HG03039 (cell line): ENCODE data around the gene C1orf116.

ENCODE experiments used
- ATAC-seq: cut with Tn5 transposase; IDR thresholded peaks from one replicate; pipeline ENCODE4 v1.9.1; 2021; ENCODE audit warnings: mild to moderate bottlenecking, moderate library complexity; ENCODE audit not compliant: unreplicated experiment

C1orf116 gene

DNA sequence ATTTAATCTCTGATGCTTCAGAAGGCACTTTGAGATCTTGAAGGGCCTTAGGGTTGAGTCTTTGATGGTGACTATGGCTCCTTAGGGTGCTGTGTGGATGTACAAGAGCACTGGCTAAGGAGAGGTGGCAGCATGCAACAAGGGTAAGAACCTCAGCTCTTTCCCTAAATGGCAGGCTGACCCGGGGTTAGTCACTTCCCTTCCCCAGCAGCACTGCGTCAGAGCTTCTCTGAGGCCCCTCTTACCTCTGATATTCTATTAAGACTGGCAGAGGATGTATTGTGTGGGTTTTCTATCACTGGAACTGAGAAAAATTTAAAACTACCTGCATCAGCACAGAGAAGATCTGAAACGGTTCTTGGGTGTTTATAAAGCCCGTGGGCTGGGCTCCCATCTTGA, 11.8 kb downstream of the C1orf116 start:
- ATAC-seq = no peak

DNA sequence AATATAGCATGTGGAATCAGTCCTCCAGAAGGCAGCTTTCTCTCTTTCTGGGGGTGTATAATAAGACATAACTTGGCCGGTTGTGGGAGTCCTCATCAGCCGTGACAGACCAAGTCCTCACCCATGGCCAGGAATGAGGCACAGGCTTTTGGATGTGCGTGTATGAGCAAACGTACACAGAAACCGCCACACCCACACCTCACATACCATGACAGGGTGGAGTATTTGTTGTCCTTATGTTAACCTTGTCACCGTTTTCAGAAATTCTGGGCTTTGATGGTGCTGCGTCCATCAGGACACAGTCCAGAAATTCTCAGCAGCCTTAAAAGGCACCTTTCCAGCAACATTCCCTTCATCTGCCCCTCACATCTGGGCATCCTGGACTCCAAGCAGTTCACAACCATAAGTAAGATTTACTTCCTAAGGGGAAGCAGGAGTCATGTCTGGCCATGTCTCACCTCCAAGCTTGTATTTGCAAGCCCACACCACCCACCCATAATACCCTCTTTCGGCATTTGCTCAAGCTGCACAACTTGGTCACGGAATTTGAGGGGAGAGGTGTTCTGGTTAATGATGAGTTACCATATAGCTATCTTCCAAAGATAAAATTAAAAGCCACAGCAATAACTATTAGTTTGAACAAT, 12.4 kb downstream of the C1orf116 start:
- ATAC-seq = no peak

DNA sequence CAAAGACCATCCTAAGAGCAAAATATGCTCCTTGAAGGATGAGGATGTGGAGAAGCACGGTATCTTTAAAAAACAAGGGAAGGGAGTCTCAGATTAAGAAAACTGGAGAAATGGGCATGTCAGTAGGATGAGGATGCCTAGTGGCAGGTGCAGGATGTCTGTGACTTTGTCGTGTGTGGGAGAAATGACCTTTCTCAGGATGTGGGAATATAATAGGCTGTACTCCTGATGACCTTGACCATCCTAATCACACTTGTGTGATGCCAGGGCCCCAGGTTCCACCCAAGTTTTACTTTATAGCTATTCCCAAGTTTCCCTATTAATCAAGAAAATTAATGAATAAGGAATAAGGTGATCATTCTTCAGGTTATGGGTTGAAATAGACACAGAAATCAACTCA, 12.9 kb downstream of the C1orf116 start:
- no peak for ATAC-seq

DNA sequence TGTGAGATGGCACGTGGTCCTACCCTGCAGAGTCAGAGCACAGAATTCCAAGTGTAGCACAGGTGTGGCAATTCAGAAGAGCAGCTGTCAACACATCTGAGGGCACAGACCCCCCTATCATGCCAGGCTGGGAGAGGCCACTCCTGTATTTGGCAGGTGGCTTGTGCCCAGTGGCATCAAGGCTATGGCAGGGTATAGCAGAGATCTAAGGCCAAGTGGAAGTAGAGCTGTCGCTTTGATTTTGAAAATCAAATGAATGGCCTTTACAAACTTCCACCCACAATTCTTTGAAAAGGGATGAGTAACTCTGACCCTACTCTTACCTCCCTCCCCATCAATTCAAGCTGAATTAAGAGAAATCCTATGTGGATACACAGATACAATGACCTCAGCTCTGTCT, 13.4 kb downstream of the C1orf116 start:
- no peak for ATAC-seq

DNA sequence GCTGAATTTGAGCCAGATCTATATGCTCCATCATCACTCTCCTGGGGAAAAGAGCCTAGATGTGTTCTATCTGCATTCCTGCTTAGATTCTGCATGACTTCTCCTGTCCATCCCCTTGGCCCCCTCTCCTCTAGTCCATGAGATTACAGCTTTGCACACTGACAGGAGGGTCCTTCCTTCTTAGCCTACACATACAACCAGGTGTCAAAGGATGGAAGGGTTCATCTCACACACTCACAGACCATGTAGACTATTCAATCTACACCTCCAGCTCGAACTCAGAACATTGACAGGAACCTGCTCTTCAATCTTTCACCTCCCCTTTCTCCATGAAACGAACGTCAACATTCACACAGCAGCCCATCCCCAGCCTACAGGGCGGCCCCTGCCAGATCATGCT, 13.8 kb downstream of the C1orf116 start:
- no peak for ATAC-seq

DNA sequence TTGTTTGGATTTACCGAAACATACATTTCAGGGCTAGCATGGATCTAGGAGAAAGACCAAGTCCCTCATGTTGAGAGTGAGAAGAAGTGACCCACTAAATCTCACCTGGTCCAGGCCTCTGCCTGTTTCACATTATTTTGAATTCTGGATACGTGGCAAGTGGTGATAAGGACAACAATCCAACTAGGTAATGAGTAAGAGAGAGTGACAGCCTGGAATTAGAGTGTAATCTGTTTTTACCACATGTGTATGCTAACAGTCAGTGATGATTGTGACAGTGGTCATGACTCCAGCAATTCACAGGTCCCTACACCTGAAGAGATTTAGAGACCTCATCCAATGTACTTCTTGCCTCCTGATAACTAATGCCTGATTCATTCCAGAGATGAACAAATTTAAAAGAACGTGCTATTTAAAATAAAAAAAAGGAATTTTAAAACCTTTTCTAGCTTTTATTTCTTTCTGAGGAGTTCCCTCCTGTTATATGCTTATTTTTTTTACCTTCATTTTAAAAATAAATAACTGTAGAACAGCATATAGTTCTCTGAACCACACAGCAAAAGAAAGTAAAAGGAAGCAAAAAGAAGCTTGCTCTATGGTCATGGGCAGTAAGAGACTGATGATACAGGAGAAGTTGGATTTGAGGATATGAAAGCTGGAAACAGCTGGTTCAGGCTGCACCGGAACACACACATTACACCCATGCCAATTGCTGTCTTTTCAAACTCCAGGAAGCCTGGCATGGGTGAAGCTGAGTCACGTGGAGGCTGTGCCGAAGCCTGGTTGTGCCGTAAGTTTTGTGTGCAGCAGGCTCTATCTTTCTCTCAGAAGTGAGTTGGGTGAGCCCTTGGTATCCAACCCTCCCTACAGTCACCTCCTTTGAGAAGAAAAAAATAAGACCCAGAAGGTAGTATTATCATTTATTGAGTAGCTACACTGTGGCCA, 14.7 kb downstream of the C1orf116 start:
- no peak for ATAC-seq

DNA sequence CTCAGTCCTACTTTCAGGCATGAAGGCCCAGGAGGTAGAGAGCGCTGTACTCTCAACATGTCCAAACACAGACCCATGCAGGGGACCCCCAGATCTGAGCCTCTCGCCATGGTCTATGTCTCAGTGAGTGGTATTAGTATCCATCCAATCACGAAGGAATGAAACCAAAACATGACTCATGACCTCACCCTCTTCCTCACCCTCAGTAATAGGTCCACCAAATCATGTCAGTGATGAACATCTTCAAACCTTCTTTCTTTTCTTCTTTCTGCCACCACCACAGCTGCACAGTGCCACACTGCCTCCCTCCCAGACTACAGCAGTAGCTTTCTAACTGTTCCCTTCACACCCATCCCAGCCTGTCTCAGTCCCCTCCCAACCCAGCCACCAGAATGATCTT, 16.8 kb downstream of the C1orf116 start:
- ATAC-seq = no peak

DNA sequence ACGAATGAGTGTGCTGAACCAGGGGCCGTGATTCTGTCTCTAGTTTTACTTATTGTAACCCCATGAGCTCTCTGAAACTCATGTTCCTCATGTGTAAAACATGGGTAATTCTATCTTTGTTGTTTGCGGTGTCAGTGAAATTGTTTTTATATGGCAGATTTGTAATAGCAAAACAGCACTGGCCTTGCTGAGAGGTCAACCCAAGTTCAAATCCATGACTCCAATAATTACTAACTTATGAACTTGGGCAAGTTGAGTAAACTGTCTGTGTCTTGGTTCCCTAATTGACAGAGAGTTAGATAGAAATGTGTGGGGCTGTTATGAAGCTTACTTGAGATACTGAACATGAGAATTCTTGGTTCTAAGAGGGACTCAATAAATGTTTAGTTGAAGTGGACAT, 17.8 kb downstream of the C1orf116 start:
- no peak for ATAC-seq

DNA sequence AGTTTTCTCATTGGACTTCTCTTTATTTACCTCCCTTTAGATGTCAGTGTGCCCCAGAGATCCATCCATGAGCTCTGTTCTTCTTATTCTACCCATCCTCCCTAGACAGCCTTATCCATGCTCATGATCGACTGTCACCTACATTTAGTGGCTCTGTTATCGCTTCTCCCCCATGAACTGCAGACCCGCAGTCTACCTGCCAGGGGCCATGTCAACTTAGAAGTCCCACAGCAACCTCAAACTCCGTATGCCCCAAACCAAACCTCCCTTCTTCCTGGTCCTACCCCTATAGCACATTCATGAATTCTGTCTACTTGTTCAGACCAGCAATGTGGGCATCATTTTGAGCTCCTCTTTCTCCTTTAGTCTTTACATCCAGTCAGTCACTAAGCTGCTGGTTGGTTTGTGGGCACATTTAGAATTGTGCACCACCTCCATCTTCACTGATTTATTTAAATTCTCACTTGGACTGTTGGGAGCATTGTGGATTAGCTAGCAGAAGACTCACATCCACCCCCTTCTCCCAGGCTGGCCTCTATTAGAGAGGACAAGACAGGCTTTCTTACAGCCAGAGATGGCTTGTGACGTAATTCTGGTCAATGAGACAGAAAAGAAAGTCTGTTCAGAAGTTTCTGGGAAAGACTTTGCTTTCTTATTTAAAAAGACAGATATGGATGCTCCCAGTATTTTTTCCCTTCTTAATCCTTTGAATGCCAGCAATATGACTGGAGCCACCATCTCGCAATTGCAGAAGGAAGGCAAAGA, 19.1 kb downstream of the C1orf116 start:
- ATAC-seq = no peak

DNA sequence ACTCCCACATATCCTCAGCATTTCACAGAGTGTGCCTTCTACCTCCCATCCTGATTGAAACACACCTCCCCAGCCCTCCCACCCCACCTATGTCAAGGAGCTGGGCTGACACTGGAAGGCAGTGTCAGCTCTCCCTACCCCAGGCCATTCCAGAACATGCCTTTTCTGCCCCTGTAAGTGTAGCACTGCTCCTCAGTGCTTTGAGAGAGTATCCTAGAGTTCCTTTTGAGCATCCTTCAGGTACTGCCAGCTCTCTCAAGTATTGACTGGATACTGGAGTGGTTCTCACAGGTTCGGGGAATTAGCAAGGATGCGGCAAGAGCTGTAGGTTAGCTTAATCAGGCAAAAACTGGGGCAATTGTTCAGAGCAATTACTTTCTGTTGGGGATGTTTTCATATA, 21.8 kb downstream of the C1orf116 start:
- ATAC-seq = no peak

DNA sequence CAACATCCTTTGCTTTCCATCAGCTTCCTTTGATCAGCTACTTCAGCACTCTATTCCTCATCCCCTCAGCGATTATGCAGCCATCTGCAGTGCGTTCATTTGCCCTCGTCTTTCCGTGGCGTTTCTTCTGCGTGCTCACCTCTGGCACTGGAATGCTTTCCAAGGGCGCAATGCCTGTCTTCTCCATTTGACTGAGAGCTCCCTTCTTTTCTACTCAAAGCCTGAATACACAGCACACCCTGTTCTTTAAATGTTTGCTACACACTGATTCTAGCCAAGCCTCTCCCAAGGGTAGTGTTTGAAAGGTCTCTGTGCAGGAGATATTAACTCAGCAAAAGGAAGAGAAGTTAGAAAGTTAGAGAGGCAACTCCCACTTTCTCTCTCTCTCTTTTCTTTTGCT, 22.6 kb downstream of the C1orf116 start:
- no peak for ATAC-seq

DNA sequence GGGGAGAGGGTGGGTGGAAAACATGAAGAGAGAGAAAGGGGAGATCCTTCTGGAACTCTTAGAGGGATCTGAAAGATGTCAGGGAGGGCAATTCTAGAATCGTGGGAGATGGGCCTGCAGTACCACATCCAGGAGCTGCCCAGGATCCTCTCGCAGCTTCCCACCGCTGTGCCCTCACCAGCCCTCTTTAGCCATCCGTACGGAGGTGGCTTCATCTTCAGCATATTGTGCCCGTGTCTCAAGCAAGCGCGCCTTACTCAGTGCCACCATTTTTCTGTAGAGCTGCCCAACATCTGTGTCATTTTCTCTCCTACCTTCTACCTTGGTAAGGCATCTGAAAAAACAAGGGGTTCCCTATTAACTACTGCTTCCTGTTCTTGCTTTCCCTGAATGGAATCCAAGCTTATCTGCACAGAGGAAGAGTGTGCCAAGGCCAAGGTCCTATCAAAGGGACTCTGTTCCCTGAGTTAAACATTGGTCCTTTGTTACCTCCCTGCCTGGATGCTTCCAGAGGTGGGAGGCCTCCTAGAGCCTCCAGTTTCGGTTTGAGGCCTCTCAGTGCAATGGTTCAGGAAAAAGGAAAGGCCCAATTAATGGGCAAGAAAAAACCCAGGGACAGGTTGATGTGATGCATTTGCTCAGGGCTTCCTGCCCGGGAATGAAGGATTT, 23.2 kb downstream of the C1orf116 start:
- ATAC-seq = no peak

DNA sequence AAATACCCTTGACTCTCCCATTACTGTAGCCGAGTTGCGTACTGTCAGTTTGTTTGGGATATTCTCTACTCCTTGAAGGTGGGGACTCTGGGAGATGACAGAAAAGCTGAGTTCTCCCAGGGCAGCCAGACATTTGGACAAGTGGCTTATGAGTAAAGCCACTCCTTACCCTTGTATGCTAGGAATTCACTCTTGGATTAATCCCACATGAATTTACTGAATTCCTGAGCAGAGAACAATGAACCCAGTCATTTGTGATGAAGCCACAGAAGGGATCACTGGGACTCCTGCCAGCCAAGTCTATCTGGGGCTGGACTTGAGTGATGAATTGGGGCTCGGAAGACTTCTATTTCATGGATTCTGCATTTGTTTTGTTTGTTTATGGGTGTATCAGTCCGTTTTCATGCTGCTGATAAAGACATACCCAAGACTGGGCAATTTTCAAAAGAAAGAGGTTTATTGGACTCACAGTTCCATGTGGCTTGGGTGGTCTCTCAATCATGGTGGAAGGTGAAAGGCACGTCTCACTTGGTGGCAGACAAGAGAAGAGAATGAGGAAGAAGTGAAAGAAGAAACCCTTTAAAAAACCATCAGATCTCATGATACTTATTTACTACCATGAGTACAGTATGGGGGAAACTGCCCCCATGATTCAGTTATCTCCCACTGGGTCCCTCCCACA, 25.1 kb downstream of the C1orf116 start:
- ATAC-seq = no peak

DNA sequence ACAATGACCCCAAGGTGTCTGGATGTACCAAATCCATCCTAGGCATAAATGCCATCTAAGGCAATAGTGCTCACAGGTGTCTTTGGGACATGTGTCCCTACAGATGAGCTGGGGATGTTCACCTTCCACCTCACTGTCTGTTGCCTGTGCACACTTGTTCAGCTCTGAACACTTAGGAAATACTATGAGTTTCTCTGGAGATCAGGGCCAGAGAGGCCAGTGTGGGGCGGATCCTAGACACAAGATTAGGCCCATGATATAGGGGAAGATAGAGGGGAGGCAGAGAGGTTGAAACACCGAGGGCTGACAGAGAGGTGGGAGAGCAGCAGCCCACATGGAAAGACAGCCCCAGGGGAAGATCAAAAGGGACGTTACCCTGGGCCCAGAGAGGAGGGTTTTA, 25.6 kb downstream of the C1orf116 start:
- no peak for ATAC-seq

DNA sequence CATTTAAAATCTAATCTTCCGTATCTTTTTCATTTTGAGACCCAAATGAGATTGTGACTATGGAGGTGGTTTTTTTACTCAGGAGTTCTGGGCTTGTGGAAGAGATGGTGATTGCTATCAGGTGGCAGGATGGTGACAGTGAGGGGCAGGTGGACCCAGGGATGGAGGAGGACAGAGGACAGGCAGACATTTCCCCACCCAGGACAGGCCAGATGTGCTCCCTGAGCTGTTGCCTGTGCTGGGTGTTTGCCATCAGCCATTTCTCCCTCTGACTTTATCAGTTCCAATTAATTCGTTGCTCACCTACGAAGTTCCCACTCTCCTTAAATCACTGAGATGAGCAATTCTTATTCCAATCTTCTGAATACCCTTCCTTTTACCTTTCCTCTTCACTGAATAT, 26.5 kb downstream of the C1orf116 start:
- ATAC-seq = no peak

DNA sequence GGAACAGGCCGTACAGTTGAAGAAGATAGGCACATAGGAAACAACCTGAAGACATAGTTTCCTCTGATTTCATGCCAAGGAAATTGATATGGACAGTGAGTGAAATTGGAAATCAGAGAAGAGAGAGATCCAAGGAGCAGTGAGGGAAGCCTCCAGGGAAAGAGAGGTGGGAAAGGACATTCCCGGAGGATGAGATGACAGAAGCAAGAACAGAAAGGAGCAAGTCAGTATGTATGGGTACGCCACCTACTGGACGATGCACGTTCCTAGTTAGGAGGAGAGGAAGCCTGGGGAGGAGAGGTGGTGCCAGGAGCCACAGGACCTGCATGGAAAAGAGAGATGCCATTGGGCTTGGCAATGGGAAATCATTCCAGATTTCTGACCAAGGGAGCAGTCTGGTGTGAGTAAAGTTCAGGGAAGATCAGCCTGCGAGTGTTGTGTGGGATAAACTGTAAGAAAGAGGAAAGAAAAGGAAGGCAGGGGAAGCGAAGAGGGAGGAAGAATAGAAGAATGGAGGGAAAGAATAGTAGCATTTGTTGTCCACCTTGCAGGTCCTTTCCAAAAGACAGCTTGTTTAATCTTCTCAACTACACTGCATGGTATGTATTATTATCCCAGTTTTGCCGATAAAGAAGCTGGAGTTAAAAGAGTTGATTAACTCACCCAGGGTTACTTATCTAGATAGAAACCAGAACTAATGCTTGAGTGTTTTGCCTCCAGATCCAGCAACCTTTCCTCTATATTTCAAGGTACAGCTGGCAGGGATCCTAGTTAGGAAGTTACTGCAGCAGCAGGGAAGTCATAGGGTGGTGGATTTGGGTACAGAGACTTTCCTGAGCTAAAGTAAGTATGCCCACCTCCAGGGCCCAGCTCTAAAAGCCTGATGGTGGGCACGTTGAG, 27.4 kb downstream of the C1orf116 start:
- ATAC-seq = no peak

DNA sequence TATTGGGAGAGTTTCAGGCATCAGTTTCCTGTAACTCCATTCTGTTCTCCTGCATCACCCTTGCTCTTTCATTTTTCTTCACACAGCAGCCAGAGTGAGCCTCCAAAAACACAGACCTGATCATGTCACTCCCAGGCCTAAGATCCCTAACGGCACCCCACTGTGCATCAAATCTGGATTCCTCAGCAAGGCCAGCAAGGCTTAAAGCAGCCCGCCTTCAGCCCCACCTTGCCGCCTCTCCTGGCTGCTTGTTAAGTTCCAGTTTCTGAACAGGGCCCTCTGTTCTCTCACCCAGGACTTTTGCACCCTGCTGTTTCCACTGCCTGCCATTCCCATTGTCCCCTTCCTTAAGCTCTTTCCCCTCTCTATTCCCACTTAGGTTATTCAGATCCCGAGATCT, 29.3 kb downstream of the C1orf116 start:
- ATAC-seq = no peak

DNA sequence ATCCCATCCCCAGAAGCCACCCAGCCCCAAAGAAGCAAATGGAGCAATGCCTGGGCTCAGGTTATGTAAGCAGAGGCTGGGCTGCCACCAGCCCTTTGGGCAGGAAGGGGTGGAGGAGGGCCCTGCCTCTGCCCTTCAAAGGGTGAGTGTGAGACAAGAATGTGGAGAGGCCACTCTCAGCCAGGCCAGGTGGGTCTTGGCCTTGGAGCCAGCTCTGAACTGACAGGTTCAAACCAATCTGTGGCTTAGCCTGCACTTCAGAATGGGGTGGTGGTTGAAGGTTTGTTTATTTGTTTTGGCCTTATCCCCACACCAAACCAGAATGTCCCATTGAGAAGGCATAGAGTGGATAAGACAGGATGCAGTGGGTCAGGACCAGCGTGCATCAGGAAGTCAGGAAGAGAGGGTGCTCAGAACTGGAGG, 29.8 kb downstream of the C1orf116 start:
- no peak for ATAC-seq

DNA sequence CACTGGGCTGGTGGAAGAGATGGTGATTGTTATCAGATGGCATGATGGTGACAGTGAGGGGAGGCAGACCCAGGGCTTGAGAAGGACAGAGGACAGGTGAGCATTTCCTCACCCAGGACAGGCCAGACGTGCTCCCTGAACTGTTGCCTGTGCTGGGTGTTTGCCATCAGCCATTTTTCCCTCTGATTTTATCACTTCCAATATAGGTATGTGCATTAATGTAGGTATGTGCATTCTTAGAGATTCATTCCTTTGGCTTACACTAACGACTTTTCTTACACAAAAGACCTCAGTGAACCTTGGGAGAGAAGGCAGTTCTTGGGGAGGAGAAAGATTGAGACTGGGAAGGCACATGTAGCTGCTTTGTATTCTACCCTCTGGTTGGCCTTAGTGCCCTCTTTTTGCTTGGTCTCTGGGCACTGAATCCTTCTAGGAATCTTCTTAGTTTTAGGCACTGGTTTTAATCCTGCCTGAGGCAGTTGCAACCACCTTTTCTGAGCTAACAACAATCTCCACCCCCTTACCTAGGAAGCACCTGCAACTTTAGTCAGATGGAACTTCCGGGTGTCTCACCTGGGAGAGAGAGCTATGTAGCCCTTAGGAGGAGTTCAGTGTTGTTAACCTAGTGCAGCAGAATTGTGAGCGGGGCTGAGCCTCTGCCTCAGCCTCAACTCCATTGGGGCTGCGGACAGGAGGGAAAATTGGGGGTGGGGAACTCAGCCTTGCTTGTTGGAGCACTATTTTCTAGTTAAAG, 30.9 kb downstream of the C1orf116 start:
- ATAC-seq = no peak
